ENCODE results near the gene GXYLT1. TPM values are rescaled to one million over a fixed set of nuclear protein-coding genes. Genes with fewer than 3 reads are reported as not detected.
"Not testable (repeated sequence)": the region's sequence is repeated elsewhere in the genome, so short reads cannot be mapped to it uniquely, and the experiment has no call there.

The GXYLT1 gene
- total and polyA plus RNA-seq, 2 donors (not counting 3 experiments of a cell fraction or from before 2014, with no cell fraction given): 6.8 to 23.0 TPM

DNA sequence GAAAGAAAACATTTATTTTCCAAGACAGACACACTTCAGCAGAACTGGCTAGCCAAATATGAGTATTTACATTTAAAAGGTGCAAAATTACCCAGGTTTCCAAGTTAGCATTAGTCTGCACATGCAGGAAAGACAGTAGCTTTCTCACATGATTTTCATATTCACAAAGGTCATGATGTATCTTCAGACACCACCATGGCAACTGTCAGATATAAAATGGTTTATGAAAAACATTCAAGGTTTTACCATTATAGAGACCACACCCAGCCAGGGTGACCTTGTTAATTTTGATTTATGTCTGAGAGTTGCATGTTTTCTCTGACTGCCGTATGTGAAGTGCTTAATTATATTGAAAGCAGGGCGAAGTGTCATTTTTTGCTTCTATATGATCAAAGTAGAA, 91.2 kb downstream of the GXYLT1 start:
- no peaks in the 10 kb centered on the region for H3K27me3 ChIP-seq (ENCODE audit: control insufficient read depth in 2 of 2, insufficient read depth in 2 of 2, low read length in 2 of 2)
- no peaks in the 10 kb centered on the region for H3K9me1 ChIP-seq (replicated peaks; ENCODE audit: control insufficient read depth, extremely low read depth, insufficient read depth, low read length)
- H3K4me3 ChIP-seq (replicated peaks in 1 of 3; ENCODE audit: insufficient read depth in 1 of 3, low read depth in 1 of 3, low read length in 3 of 3): no peak overlapping the region
- intact Hi-C loops (cut with micrococcal nuclease) (no loop called here), dilution Hi-C loops (cut with MboI; ENCODE audit: extremely low pct_ligation_motif_present, low sequenced_read_pairs) (no loop called here)
- no TSS peak for BruUV-seq (replicated peaks)
- DNase-seq (ENCODE audit: low read depth, low spot score) (no peak), FAIRE-seq (no peak)
- POLR2A ChIA-PET: no interaction called here
- no peaks in the 10 kb centered on the region for H4K20me1 ChIP-seq (replicated peaks; ENCODE audit: control insufficient read depth, extremely low read depth, insufficient read depth, low read length)
- no peaks in the 10 kb centered on the region for H3K36me3 ChIP-seq (ENCODE audit: control insufficient read depth in 2 of 2, extremely low read depth in 1 of 2, insufficient read depth in 2 of 2, low read length in 2 of 2)
- H3K9ac ChIP-seq (replicated peaks; ENCODE audit: extremely low read depth, insufficient read depth, low read length): no peak overlapping the region
- H2AFZ ChIP-seq (ENCODE audit: low read depth, low read length): no peak overlapping the region
- CTCF ChIA-PET: no interaction called here
- no peaks in the 10 kb centered on the region for H3K79me2 ChIP-seq (ENCODE audit: control insufficient read depth, insufficient read depth, low read length)
- no peaks in the 10 kb centered on the region for H3K9me3 ChIP-seq (replicated peaks; ENCODE audit: control insufficient read depth, insufficient read depth, low read length)
- H3K27ac ChIP-seq (ENCODE audit: insufficient read depth, low read depth, low read length): no peak overlapping the region
- H3K4me2 ChIP-seq (ENCODE audit: insufficient read depth, low read length): no peak overlapping the region
- no peaks in the 10 kb centered on the region for H3K4me1 ChIP-seq (ENCODE audit: control insufficient read depth, extremely low read depth, insufficient read depth, low read length)
- TF ChIP-seq EZH2 (IDR thresholded peaks at IDR 0.05; ENCODE audit: borderline replicate concordance, low read depth, low read length, severe bottlenecking) (no peak), POLR2AphosphoS5 (IDR thresholded peaks at IDR 0.05; ENCODE audit: insufficient read depth, low read depth, low read length) (no peak), JUN (IDR thresholded peaks at IDR 0.05; ENCODE audit: borderline replicate concordance, insufficient read depth, insufficient read length, low read depth) (no peak), FOS (IDR thresholded peaks at IDR 0.05; ENCODE audit: borderline replicate concordance, insufficient read depth, low read length) (no peak), GATA2 (IDR thresholded peaks at IDR 0.05; ENCODE audit: insufficient read depth, insufficient read length, low read depth, low read length) (no peak), POLR2A (IDR thresholded peaks at IDR 0.05; ENCODE audit: low read depth, low read length) (no peak), MYC (IDR thresholded peaks at IDR 0.05; ENCODE audit: low read depth, low read length) (no peak)
- TF ChIP-seq, protein P1, sequence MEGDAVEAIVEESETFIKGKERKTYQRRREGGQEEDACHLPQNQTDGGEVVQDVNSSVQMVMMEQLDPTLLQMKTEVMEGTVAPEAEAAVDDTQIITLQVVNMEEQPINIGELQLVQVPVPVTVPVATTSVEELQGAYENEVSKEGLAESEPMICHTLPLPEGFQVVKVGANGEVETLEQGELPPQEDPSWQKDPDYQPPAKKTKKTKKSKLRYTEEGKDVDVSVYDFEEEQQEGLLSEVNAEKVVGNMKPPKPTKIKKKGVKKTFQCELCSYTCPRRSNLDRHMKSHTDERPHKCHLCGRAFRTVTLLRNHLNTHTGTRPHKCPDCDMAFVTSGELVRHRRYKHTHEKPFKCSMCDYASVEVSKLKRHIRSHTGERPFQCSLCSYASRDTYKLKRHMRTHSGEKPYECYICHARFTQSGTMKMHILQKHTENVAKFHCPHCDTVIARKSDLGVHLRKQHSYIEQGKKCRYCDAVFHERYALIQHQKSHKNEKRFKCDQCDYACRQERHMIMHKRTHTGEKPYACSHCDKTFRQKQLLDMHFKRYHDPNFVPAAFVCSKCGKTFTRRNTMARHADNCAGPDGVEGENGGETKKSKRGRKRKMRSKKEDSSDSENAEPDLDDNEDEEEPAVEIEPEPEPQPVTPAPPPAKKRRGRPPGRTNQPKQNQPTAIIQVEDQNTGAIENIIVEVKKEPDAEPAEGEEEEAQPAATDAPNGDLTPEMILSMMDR (IDR thresholded peaks at IDR 0.05; ENCODE audit: extremely low read depth in 1 of 2, insufficient read depth in 1 of 2, low read depth in 1 of 2, low read length in 2 of 2): no peak
- TF ChIP-seq, protein P2, sequence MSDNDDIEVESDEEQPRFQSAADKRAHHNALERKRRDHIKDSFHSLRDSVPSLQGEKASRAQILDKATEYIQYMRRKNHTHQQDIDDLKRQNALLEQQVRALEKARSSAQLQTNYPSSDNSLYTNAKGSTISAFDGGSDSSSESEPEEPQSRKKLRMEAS (IDR thresholded peaks at IDR 0.05; ENCODE audit: insufficient read depth, insufficient read length): no peak

DNA sequence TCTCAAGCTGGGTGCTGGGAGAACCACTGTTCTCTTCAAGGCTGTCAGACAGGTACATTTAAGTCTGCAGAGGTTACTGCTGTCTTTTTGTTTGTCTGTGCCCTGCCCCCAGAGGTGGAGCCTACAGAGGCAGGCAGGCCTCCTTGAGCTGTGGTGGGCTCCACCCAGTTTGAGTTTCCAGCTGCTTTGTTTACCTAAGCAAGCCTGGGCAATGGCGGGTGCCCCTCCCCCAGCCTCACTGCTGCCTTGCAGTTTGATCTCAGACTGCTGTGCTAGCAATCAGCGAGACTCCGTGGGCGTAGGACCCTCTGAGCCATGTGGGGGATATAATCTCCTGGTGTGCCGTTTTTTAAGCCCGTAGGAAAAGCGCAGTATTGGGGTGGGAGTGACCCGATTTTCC, 95.7 kb downstream of the GXYLT1 start:
- dilution Hi-C loops (cut with MboI; ENCODE audit: extremely low pct_ligation_motif_present, low sequenced_read_pairs); H2AFZ ChIP-seq (ENCODE audit: low read depth, low read length); CTCF ChIA-PET; H3K4me3 ChIP-seq (replicated peaks in 1 of 3; ENCODE audit: insufficient read depth in 1 of 3, low read depth in 1 of 3, low read length in 3 of 3); H3K9me3 ChIP-seq (replicated peaks; ENCODE audit: control insufficient read depth, insufficient read depth, low read length); DNase-seq (ENCODE audit: low read depth, low spot score); H3K4me2 ChIP-seq (ENCODE audit: insufficient read depth, low read length); FAIRE-seq; BruUV-seq (replicated peaks); H3K27me3 ChIP-seq (ENCODE audit: control insufficient read depth in 2 of 2, insufficient read depth in 2 of 2, low read length in 2 of 2); POLR2A ChIA-PET; H3K27ac ChIP-seq (ENCODE audit: insufficient read depth, low read depth, low read length); H3K36me3 ChIP-seq (ENCODE audit: control insufficient read depth in 2 of 2, extremely low read depth in 1 of 2, insufficient read depth in 2 of 2, low read length in 2 of 2); intact Hi-C loops (cut with micrococcal nuclease); H3K79me2 ChIP-seq (ENCODE audit: control insufficient read depth, insufficient read depth, low read length); H4K20me1 ChIP-seq (replicated peaks; ENCODE audit: control insufficient read depth, extremely low read depth, insufficient read depth, low read length); H3K9me1 ChIP-seq (replicated peaks; ENCODE audit: control insufficient read depth, extremely low read depth, insufficient read depth, low read length); H3K4me1 ChIP-seq (ENCODE audit: control insufficient read depth, extremely low read depth, insufficient read depth, low read length); H3K9ac ChIP-seq (replicated peaks; ENCODE audit: extremely low read depth, insufficient read depth, low read length): not testable (repeated sequence)
